OCI-LY7 (cell line): Measurements from ENCODE around the gene SLC12A9. TPM values are rescaled to one million over a fixed set of nuclear protein-coding genes. Genes with fewer than 3 reads are reported as not detected.

Experiments used
- BruUV-seq: library from RNA; stranded (reverse); fragments of 400-500 nt; replicated peaks from 2 replicates; lab custom pipeline; 2021; lab: Mats Ljungman, UMichigan
- CTCF ChIA-PET: fragments of 300-600 bp; sonication (Branson Sonifier 250); formaldehyde crosslinking; loops from one replicate; lab custom pipeline; 2022; ENCODE audit warnings: antibody characterized with exemption; ENCODE audit not compliant: unreplicated experiment; lab: Charles Lee
- POLR2A ChIA-PET: fragments of 300-600 bp; sonication (Branson Sonifier 250); formaldehyde crosslinking; loops from one replicate; lab custom pipeline; 2022; ENCODE audit warnings: antibody characterized with exemption; lab: Charles Lee
- DNase-seq: peaks from one replicate; pipeline ENCODE4 v3.0.0-alpha.2; 2015; ENCODE audit warnings: low spot score
- H2AFZ ChIP-seq: fragments of 200-600 bp; sonication (generic), shearing (Covaris generic); 2 replicates; pipeline ENCODE4 v1.6.1; 2014; ENCODE audit warnings: mild to moderate bottlenecking, antibody characterized with exemption, low read length, moderate library complexity
- H3K27ac ChIP-seq: fragments of 200-600 bp; sonication (generic); 2 replicates; pipeline ENCODE4 v1.5.1; 2014; ENCODE audit warnings: mixed run types, low read depth, mild to moderate bottlenecking, moderate library complexity, low read length, inconsistent platforms; ENCODE audit not compliant: poor library complexity, severe bottlenecking
- H3K36me3 ChIP-seq: fragments of 200-600 bp; sonication (generic); 2 replicates; pipeline ENCODE4 v1.6.1; 2014; ENCODE audit warnings: mild to moderate bottlenecking, antibody characterized with exemption, low read length, moderate library complexity, mixed read lengths; ENCODE audit not compliant: insufficient read depth
- H3K4me1 ChIP-seq: fragments of 200-600 bp; sonication (generic); 2 replicates; pipeline ENCODE4 v1.5.1; 2014; ENCODE audit warnings: mild to moderate bottlenecking, low read length; ENCODE audit not compliant: insufficient read depth, poor library complexity, severe bottlenecking
- H3K4me2 ChIP-seq: fragments of 200-600 bp; sonication (generic); 2 replicates; pipeline ENCODE4 v1.6.1; 2014; ENCODE audit warnings: mild to moderate bottlenecking, low read length
- H3K4me3 ChIP-seq: fragments of 200-600 bp; sonication (generic); 2 replicates; pipeline ENCODE4 v1.5.1; 2014; ENCODE audit warnings: mild to moderate bottlenecking, low read depth, low read length; ENCODE audit not compliant: poor library complexity, severe bottlenecking
- H3K79me2 ChIP-seq: fragments of 200-600 bp; sonication (generic); 2 replicates; pipeline ENCODE4 v1.6.1; 2016; ENCODE audit warnings: low read depth, mild to moderate bottlenecking, low read length, moderate library complexity, mixed read lengths; ENCODE audit not compliant: insufficient read depth
- H3K9me2 ChIP-seq: fragments of 200-600 bp; sonication (generic); 2 replicates; pipeline ENCODE4 v1.6.1; 2016; ENCODE audit warnings: mild to moderate bottlenecking, low read length, mixed read lengths; ENCODE audit not compliant: insufficient read depth
- H3K9me3 ChIP-seq: fragments of 200-600 bp; sonication (generic); 2 replicates; pipeline ENCODE4 v1.6.1; 2014; ENCODE audit warnings: mild to moderate bottlenecking, mixed run types, low read length, mixed read lengths
- H4K20me1 ChIP-seq: fragments of 200-600 bp; sonication (generic); 2 replicates; pipeline ENCODE4 v1.6.1; 2014; ENCODE audit warnings: mild to moderate bottlenecking, antibody characterized with exemption, low read length, moderate library complexity, mixed read lengths; ENCODE audit not compliant: insufficient read depth
- CTCF ChIP-seq: fragments of 200-600 bp; sonication (generic); conservative IDR thresholded peaks from 2 replicates; pipeline ENCODE4 v1.5.1; 2014; ENCODE audit warnings: mild to moderate bottlenecking, antibody characterized with exemption, low read length, moderate library complexity, mixed read lengths
- EZH2phosphoT487 ChIP-seq: fragments of 200-600 bp; sonication (generic); IDR thresholded peaks from 2 replicates; pipeline ENCODE4 v1.6.1; 2018; ENCODE audit warnings: low read depth, borderline replicate concordance, mild to moderate bottlenecking, mixed run types, antibody characterized with exemption, low read length, moderate library complexity, mixed read lengths
- intact Hi-C: fragments of 100-400 bp; cut with micrococcal nuclease; formaldehyde crosslinking; loops from one replicate; pipeline ENCODE4 v1.10.0; 2022; ENCODE audit not compliant: unreplicated experiment
- total RNA-seq, 2 experiments: library from RNA; depleted of rRNA in 1 of 2; stranded (reverse); fragments of >200 nt in 1 of 2; shearing (Covaris generic) in 1 of 2; gene quantifications; 2 replicates each; pipeline ENCODE4 v1.2.3, GENCODE V29; 2014 to 2022

Gene SLC12A9
- total RNA-seq, 2 experiments from 2014 or later: 15.7 to 25.6 TPM

GRCh38 chr7:100803398-100804161, 48.9 kb upstream of the SLC12A9 start:
- Histone ChIP-seq H3K36me3 (no peaks in the 10 kb centered on the region), H3K27ac (no peak overlapping the region), H3K4me3 (no peak overlapping the region), H4K20me1 (no peaks in the 10 kb centered on the region), H2AFZ (peak overlapping the region; percentile 37; the same call in 1 of the 2 replicates), H3K4me1 (peaks cover 10% of the 10 kb centered on the region), H3K79me2 (no peaks in the 10 kb centered on the region), H3K9me2 (no peaks in the 10 kb centered on the region), H3K9me3 (no peaks in the 10 kb centered on the region), H3K4me2 (no peak overlapping the region)
- ChIA-PET CTCF (no interaction called here), POLR2A (interaction anchor here (0.6 to 1.1 kb wide), 2 partner anchors 11 to 38 kb away, joined by 3 to 5 read pairs; no protein-coding TSS in a partner anchor)
- TF ChIP-seq EZH2phosphoT487 (no peak), CTCF (no peak)
- no TSS peak for BruUV-seq
- peak; percentile 46 for DNase-seq
- intact Hi-C loops: no loop called here

- Histone ChIP-seq H3K36me3 (no peaks in the 10 kb centered on the region), H2AFZ (no peak overlapping the region), H4K20me1 (no peaks in the 10 kb centered on the region), H3K9me3 (no peaks in the 10 kb centered on the region), H3K27ac (no peak overlapping the region), H3K4me1 (peaks cover 2% of the 10 kb centered on the region), H3K4me2 (no peak overlapping the region), H3K4me3 (no peak overlapping the region), H3K79me2 (no peaks in the 10 kb centered on the region), H3K9me2 (no peaks in the 10 kb centered on the region)
- intact Hi-C loops: no loop called here
- TF ChIP-seq CTCF (no peak), EZH2phosphoT487 (no peak)
- BruUV-seq: no TSS peak
- ChIA-PET CTCF (no interaction called here), POLR2A (interaction anchor here (0.7 kb wide), 1 partner anchor 342 kb away, joined by 3 read pairs; no protein-coding TSS in a partner anchor)
- no peak for DNase-seq
Observed at GRCh38 chr7:100804681-100805431, 47.7 kb upstream of the SLC12A9 start.
